RWPE1 (cell line): ENCODE measurements around the gene SPARC.
A peak's percentile ranks its signal among the peaks of the same experiment; 100 is the strongest.

ENCODE experiments used
- CTCF ChIA-PET: fragments of 350-600 bp; sonication (Branson Sonifier 250); formaldehyde crosslinking; extraction: SDS; loops from one replicate; lab custom pipeline; 2021; lab: Yijun Ruan, JAX
- POLR2A ChIA-PET: fragments of 400-600 bp; formaldehyde crosslinking; extraction: SDS; loops from one replicate; lab custom pipeline; 2020; ENCODE audit warnings: antibody characterized with exemption; ENCODE audit not compliant: low non-redundant PET; lab: Yijun Ruan, JAX
- DNase-seq: peaks from one replicate; pipeline ENCODE4 v3.0.0; 2012; ENCODE audit warnings: low spot score
- H3K27ac ChIP-seq: fragments of 450-650 bp; 2 replicates; pipeline ENCODE4 v1.5.1; 2017
- CTCF ChIP-seq: fragments of 450-650 bp; conservative IDR thresholded peaks from 2 replicates; pipeline ENCODE4 v1.5.1; 2017; ENCODE audit warnings: low read depth, mild to moderate bottlenecking

SPARC gene

GRCh38 chr5:151638619-151639018 is 48.1 kb downstream of the SPARC start:
- CTCF ChIA-PET, result interaction anchor here (1.3 to 4.0 kb wide), 3 partner anchors 10 to 68 kb away, joined by 3 to 26 read pairs (median 6); no protein-coding TSS in a partner anchor
- POLR2A ChIA-PET, result interaction anchor here (0.6 to 1.4 kb wide), 2 partner anchors 21 to 78 kb away, joined by 3 to 4 read pairs; no protein-coding TSS in a partner anchor
- no peak for TF ChIP-seq CTCF
- DNase-seq, result no peak
- peak overlapping the region; percentile 86 for H3K27ac ChIP-seq

GRCh38 chr5:151637676-151638075 is 49.0 kb downstream of the SPARC start:
- TF ChIP-seq CTCF, result no peak
- ChIA-PET CTCF (interaction anchor here (0.5 to 4.0 kb wide), 9 partner anchors 10 to 413 kb away, joined by 3 to 26 read pairs (median 3); partner anchors contain the start of gene FAT2), POLR2A (interaction anchor here (0.5 to 1.4 kb wide), 3 partner anchors 18 to 114 kb away, joined by 3 to 4 read pairs (median 4); no protein-coding TSS in a partner anchor)
- H3K27ac ChIP-seq, result peak overlapping the region; percentile 86
- peak; percentile 87 for DNase-seq

GRCh38 chr5:151633892-151634291 is 52.8 kb downstream of the SPARC start:
- POLR2A ChIA-PET, result interaction anchor here (0.7 kb wide), 1 partner anchor 63 kb away, joined by 4 read pairs; no protein-coding TSS in a partner anchor
- TF ChIP-seq CTCF, result no peak
- DNase-seq, result no peak
- peak overlapping the region; percentile 83 for H3K27ac ChIP-seq
- CTCF ChIA-PET, result interaction anchor here (0.6 to 2.5 kb wide), 3 partner anchors 17 to 25 kb away, joined by 3 to 9 read pairs (median 3); no protein-coding TSS in a partner anchor

- ChIA-PET CTCF (interaction anchor here (0.6 to 2.5 kb wide), 4 partner anchors 19 to 440 kb away, joined by 3 to 9 read pairs (median 4); no protein-coding TSS in a partner anchor), POLR2A (no interaction called here)
- no peak for TF ChIP-seq CTCF
- peak overlapping the region; percentile 83 for H3K27ac ChIP-seq
- DNase-seq, result no peak
Observed at GRCh38 chr5:151632941-151633340, 53.8 kb downstream of the SPARC start.

- H3K27ac ChIP-seq, result peak overlapping the region; percentile 83
- CTCF ChIA-PET, result interaction anchor here (0.6 to 2.5 kb wide), 3 partner anchors 20 to 78 kb away, joined by 3 to 9 read pairs (median 4); no protein-coding TSS in a partner anchor
- TF ChIP-seq CTCF, result no peak
- POLR2A ChIA-PET, result interaction anchor here (0.6 kb wide), 1 partner anchor 13 kb away, joined by 10 read pairs; no protein-coding TSS in a partner anchor
- no peak for DNase-seq
Observed at GRCh38 chr5:151632524-151632923, 54.2 kb downstream of the SPARC start.

GRCh38 chr5:151631941-151632340 is 54.8 kb downstream of the SPARC start:
- ChIA-PET POLR2A (interaction anchor here (0.6 kb wide), 1 partner anchor 12 kb away, joined by 10 read pairs; no protein-coding TSS in a partner anchor), CTCF (interaction anchor here (0.6 to 2.5 kb wide), 3 partner anchors 20 to 27 kb away, joined by 3 to 9 read pairs (median 4); no protein-coding TSS in a partner anchor)
- TF ChIP-seq CTCF, result no peak
- H3K27ac ChIP-seq, result peak overlapping the region; percentile 83
- no peak for DNase-seq
